Right lobe of liver (tissue), 6 donors: ENCODE measurements around the gene ATP1B1. TPM values are rescaled to one million over a fixed set of nuclear protein-coding genes. Genes with fewer than 3 reads are reported as not detected.

Experiments used
- ATAC-seq, 4 donors: fragments of 200-7000 bp; cut with Tn5 transposase; one replicate each; pipeline ENCODE4 v1.9.1; 2020; ENCODE audit warnings: mild to moderate bottlenecking in 4 of 4, moderate library complexity in 4 of 4
- DNase-seq, 3 donors: peaks; one replicate each; pipeline ENCODE4 v3.0.0-alpha.2; 2020
- H3K27ac ChIP-seq, 3 donors: fragments of 200-600 bp; one replicate each; pipeline ENCODE4 v1.8.0; 2022
- H3K27me3 ChIP-seq, 2 donors: fragments of 200-600 bp; one replicate each; pipeline ENCODE4 v1.8.0; 2022
- H3K36me3 ChIP-seq, 4 donors: fragments of 200-600 bp; sonication (generic) in 1 of 4; one replicate each; pipeline versions ENCODE4 v1.5.1 to v1.8.0; 2017 to 2022; ENCODE audit warnings: control low read depth in 1 of 4
- H3K4me1 ChIP-seq, 4 donors: fragments of 200-600 bp; sonication (generic) in 1 of 4; one replicate each; pipeline versions ENCODE4 v1.5.1 to v1.8.0; 2017 to 2022; ENCODE audit warnings: control low read depth in 1 of 4
- H3K4me3 ChIP-seq, 3 donors: fragments of 200-600 bp; one replicate each; pipeline ENCODE4 v1.8.0; 2022
- H3K9me3 ChIP-seq, 4 donors: fragments of 200-600 bp; sonication (generic) in 1 of 4; one replicate each; pipeline versions ENCODE4 v1.5.1 to v1.8.0; 2017 to 2022; ENCODE audit warnings: control low read depth in 1 of 4
- CTCF ChIP-seq, 4 donors: fragments of 200-600 bp in 3 of 4; fragments of 450-650 bp in 1 of 4; IDR thresholded peaks; one replicate each; pipeline versions ENCODE4 v1.5.1 to v1.8.0; 2016 to 2022; ENCODE audit warnings: antibody characterized with exemption in 4 of 4, mild to moderate bottlenecking in 2 of 4
- POLR2A ChIP-seq: fragments of 450-650 bp; IDR thresholded peaks from one replicate; pipeline ENCODE4 v1.6.1; 2017; ENCODE audit warnings: antibody characterized with exemption, mild to moderate bottlenecking
- WGBS: methylation state at CpG from one replicate; pipeline ENCODE4 v1.1.6; 2018; ENCODE audit warnings: low coverage, low lambda C conversion rate; ENCODE audit not compliant: insufficient coverage; ENCODE audit errors: missing lambda C conversion rate; 5-methylcytosine and 5-hydroxymethylcytosine counted together
- intact Hi-C, 2 donors: fragments of 100-400 bp; cut with DNase I; formaldehyde crosslinking; loops; one replicate each; pipeline versions ENCODE4 v1.11.2 to v1.14.1; 2022
- total RNA-seq, 6 experiments: library from RNA; depleted of rRNA in 2 of 6; stranded (reverse); fragments of >200 nt in 2 of 6; fragmentation: NEBNext Ultra II Directional in 3 of 6; extraction: Animal tissue kit (Norgen Biotek cat#: 25700) in 3 of 6; gene quantifications; one replicate each; pipeline versions ENCODE4 v1.1.0 to v1.2.4, GENCODE V29; 2016 to 2023
- donor health status: DM: no; HTN: yes; CAD: no.
- donor health status: DM: no; HTN: no; CAD: no.
- donor health status: DM: no; HTN: no; CAD: no.
- donor health status: DM: no; HTN: yes; CAD: no.
- donor health status: DM: no; HTN: yes; CAD: no.

Gene ATP1B1
- total RNA-seq, 6 experiments from 2014 or later = 69.6 to 99.5 (median 78.5) TPM

GRCh38 chr1:169149555-169150286, 43.2 kb downstream of the ATP1B1 start:
- no peak for TF ChIP-seq POLR2A
- TF ChIP-seq CTCF (IDR thresholded peaks at IDR 0.05) = no peak
- Histone ChIP-seq H3K9me3 (no peaks in the 10 kb centered on the region), H3K27me3 (no peaks in the 10 kb centered on the region), H3K36me3 (no peaks in the 10 kb centered on the region), H3K4me1 (peaks cover 0 to 31% (median 14%) of the 10 kb centered on the region in 4 donors), H3K4me3 (no peak overlapping the region), H3K27ac (peak overlapping the region in 2 of 3 donors; percentile 90)
- DNase-seq (no peak), ATAC-seq (no peak)
- 71% methylated on average over 2 of the region's 2 CpGs for WGBS
- intact Hi-C loops = no loop called here

- TF ChIP-seq POLR2A (no peak), CTCF (IDR thresholded peaks at IDR 0.05) (no peak)
- DNase-seq = no peak
- 90% methylated on average over 4 of the region's 4 CpGs for WGBS
- Histone ChIP-seq H3K27ac (no peak overlapping the region), H3K27me3 (no peaks in the 10 kb centered on the region), H3K9me3 (no peaks in the 10 kb centered on the region), H3K36me3 (no peaks in the 10 kb centered on the region), H3K4me3 (no peak overlapping the region), H3K4me1 (peaks cover 0 to 25% (median 12%) of the 10 kb centered on the region in 4 donors)
- intact Hi-C loops = no loop called here
- no peak for ATAC-seq
Observed at GRCh38 chr1:169150641-169151337, 44.3 kb downstream of the ATP1B1 start.

GRCh38 chr1:169151338-169151837, 44.9 kb downstream of the ATP1B1 start:
- DNase-seq (no peak), ATAC-seq (peak in 1 of 4 donors; percentile 4)
- Histone ChIP-seq H3K36me3 (no peaks in the 10 kb centered on the region), H3K9me3 (no peaks in the 10 kb centered on the region), H3K27ac (no peak overlapping the region), H3K4me3 (no peak overlapping the region), H3K4me1 (peaks cover 0 to 23% (median 9%) of the 10 kb centered on the region in 4 donors), H3K27me3 (no peaks in the 10 kb centered on the region)
- TF ChIP-seq POLR2A = no peak
- no peak for TF ChIP-seq CTCF (IDR thresholded peaks at IDR 0.05)
- intact Hi-C loops = no loop called here
- WGBS = 100% methylated on average over 1 of the region's 5 CpGs

- 100% methylated on average over 1 of the region's 1 CpG for WGBS
- Histone ChIP-seq H3K27me3 (no peaks in the 10 kb centered on the region), H3K4me3 (no peak overlapping the region), H3K9me3 (no peaks in the 10 kb centered on the region), H3K4me1 (peaks cover 0 to 12% (median 0%) of the 10 kb centered on the region in 4 donors), H3K36me3 (no peaks in the 10 kb centered on the region), H3K27ac (no peak overlapping the region)
- intact Hi-C loops = no loop called here
- no peak for DNase-seq
- ATAC-seq = no peak
- no peak for TF ChIP-seq POLR2A
- no peak for TF ChIP-seq CTCF (IDR thresholded peaks at IDR 0.05)
Observed at GRCh38 chr1:169155675-169156074, 49.2 kb downstream of the ATP1B1 start.
